ENCODE data around the gene TMEM170A.
"Not testable (repeated sequence)": the region's sequence is repeated elsewhere in the genome, so short reads cannot be mapped to it uniquely, and the experiment has no call there.

Gene TMEM170A

GRCh38 chr16:75458439-75458838, 6.0 kb downstream of the TMEM170A start:
- in situ Hi-C loops (cut with MboI; ENCODE audit: low pct_unique_long_range_greater_than_20kb, low sequenced_read_pairs): no loop called here

GRCh38 chr16:75458029-75458428, 6.5 kb downstream of the TMEM170A start:
- in situ Hi-C loops (cut with MboI; ENCODE audit: low pct_unique_long_range_greater_than_20kb, low sequenced_read_pairs): no loop called here
- DNase-seq: no peak

More at GRCh38 chr16:75458439-75458838, 6.0 kb downstream of the TMEM170A start:
- no peak for DNase-seq

GRCh38 chr16:75457485-75458021, 6.9 kb downstream of the TMEM170A start:
- no peak for DNase-seq
- in situ Hi-C loops (cut with MboI; ENCODE audit: low pct_unique_long_range_greater_than_20kb, low sequenced_read_pairs): no loop called here

DNA sequence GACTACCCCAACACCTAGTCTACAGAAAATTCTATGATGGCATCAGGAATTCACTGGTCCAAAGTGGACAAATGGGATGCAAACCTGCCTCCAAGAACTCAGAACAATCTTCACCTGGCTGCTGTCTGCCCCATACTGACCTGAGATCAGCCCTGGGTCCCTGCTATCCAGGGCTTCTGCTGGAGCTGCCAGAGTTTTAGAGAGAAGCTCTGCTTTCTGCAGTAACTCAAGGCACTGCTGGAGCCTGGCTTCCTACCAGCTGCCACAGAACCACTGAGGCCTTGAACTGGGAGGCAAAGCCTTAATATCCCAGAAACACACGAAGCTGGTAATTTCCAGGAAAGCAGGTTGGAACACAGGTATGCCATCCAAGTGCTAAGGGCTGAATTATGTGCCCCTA, 7.5 kb downstream of the TMEM170A start:
- in situ Hi-C loops (cut with MboI; ENCODE audit: low pct_unique_long_range_greater_than_20kb, low sequenced_read_pairs): no loop called here
- no peak for DNase-seq

GRCh38 chr16:75456486-75456885, 8.0 kb downstream of the TMEM170A start:
- in situ Hi-C loops (cut with MboI; ENCODE audit: low pct_unique_long_range_greater_than_20kb, low sequenced_read_pairs); DNase-seq: not testable (repeated sequence)

- in situ Hi-C loops (cut with MboI; ENCODE audit: low pct_unique_long_range_greater_than_20kb, low sequenced_read_pairs): no loop called here
- DNase-seq: no peak
These were observed 8.8 kb downstream of the TMEM170A start for GRCh38 chr16:75455677-75456076.

GRCh38 chr16:75452464-75453190, 11.9 kb downstream of the TMEM170A start:
- no peak for DNase-seq
- in situ Hi-C loops (cut with MboI; ENCODE audit: low pct_unique_long_range_greater_than_20kb, low sequenced_read_pairs): no loop called here

DNA sequence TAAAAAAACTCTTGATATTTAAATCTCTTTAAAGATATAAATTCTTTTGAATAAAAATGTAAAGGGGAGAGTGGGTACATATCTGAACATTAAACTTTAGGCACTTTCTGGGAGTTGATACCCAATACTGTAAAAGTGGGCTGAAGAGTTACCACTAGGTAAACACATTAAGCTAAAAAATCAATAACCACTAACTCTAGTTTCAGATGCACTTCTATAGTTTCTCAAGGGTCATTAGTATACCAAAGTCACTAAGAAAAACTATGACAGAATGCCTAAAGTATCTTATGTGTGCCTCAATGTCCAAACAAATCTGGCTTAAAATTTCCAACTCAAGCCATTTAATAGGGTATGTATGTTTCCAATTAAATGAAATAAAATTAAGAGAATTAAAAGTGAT, 18.1 kb downstream of the TMEM170A start:
- DNase-seq: no peak
- in situ Hi-C loops (cut with MboI; ENCODE audit: low pct_unique_long_range_greater_than_20kb, low sequenced_read_pairs): no loop called here

GRCh38 chr16:75445298-75445697, 19.2 kb downstream of the TMEM170A start:
- DNase-seq: no peak
- in situ Hi-C loops (cut with MboI; ENCODE audit: low pct_unique_long_range_greater_than_20kb, low sequenced_read_pairs): no loop called here

DNA sequence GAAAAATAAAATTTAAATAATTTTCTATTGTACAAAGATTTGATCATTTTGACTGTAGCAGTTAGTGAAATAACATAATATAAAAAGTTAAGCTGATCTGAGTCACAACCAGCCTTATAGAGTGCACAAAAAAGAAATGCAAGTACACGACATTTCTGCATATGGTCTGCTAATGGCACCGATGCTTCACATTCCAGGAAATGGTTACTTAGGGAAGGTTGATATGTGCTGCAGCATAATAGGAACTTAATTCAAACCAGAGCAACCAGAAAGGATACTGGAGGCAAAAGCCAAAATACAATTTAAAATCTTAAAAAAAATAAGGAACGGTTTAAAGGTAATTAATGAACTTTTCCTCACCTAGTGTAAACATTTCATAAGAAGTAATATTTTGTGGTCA, 21.2 kb downstream of the TMEM170A start:
- DNase-seq: no peak
- in situ Hi-C loops (cut with MboI; ENCODE audit: low pct_unique_long_range_greater_than_20kb, low sequenced_read_pairs): no loop called here

- in situ Hi-C loops (cut with MboI; ENCODE audit: low pct_unique_long_range_greater_than_20kb, low sequenced_read_pairs): no loop called here
- no peak for DNase-seq
These were observed 30.6 kb downstream of the TMEM170A start for GRCh38 chr16:75433732-75434413.

DNA sequence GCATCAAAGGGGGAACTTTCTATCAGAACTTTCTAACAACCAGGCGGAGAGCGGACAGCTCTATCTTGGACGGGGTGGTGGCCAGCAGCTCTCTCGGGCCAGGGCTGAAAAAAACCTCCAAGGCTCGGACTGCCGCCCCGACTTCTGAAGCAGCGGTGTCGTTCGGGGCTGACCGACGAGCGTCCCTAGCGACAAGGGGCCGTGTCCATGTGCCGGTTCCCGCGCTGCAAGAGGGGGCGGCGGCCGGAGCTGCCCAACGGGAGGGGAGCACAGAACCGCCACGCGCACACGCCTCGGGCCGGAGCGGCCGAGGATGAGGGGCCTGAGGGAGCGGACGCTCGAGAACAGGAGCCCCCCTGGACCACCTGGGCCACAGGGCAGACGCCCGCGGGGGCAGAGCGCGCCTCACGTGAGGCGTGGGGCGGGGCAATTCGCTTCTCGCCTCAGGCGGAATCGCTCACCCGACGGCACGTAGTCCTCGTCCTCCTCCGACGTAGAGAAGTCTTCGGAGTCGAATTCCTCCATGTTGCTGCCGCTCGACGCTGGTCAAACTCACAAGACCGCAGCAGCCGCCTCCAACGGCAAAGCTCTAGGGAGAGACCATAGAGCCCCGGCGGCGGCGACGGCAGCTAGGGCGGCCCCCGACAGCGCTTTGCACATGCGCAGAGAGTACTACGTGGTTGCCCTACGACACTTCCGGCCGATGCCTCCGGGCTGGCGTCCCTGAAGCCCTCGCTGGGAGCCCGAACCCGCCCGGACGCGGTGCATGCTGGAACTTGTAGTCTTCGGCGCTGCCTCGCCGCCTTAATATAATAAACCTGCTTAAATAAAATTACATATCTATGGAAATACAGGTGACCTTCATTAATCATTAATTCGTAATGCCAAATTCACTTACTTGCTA, 31.4 kb downstream of the TMEM170A start, which contains the start of gene CFDP1:
CFDP1 (minus strand) TSS at position 676 of the 904 bp plus-strand sequence; CDS start at position 525, 151 bp downstream.
- DNase-seq: peak; percentile 92
- in situ Hi-C loops (cut with MboI; ENCODE audit: low pct_unique_long_range_greater_than_20kb, low sequenced_read_pairs): no loop called here

DNA sequence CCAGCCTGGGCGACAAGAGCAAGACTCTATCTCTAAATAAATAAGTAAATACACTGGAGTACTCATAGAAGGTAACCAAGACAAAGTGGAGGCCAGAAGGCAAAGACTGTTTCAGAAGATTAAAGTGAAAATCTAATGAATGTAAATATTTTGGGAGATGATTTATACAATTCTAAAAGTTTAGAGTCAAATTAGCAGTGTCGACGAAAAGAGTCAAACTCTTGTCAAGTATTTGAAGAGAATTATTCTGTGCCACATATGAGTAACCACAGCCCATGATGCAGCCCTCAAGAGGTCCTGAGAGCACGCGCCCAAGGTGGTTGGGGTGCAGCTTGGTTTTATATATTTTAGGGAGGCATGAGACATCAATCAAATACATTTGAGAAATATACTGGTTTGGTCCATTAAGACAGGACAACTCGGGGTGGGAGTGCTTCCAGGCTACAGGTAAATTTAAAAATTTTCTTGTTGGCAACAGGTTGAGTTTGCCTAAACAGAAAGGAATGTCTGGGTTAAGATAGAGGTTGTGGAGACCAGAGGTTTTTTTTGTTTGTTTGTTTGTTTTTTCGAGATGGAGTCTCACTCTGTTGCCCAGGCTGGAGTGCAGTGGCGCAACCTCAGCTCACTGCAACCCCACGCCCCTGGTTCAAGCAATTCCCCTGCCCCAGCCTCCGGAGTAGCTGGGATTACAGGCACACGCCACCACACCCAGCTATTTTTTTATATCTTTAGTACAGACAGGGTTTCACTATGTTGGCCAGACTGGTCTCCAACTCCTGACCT, 34.7 kb downstream of the TMEM170A start:
- in situ Hi-C loops (cut with MboI; ENCODE audit: low pct_unique_long_range_greater_than_20kb, low sequenced_read_pairs): no loop called here
- DNase-seq: no peak

GRCh38 chr16:75426524-75426923, 38.0 kb downstream of the TMEM170A start:
- DNase-seq; in situ Hi-C loops (cut with MboI; ENCODE audit: low pct_unique_long_range_greater_than_20kb, low sequenced_read_pairs): not testable (repeated sequence)

- in situ Hi-C loops (cut with MboI; ENCODE audit: low pct_unique_long_range_greater_than_20kb, low sequenced_read_pairs); DNase-seq: not testable (repeated sequence)
These were observed 40.3 kb downstream of the TMEM170A start for GRCh38 chr16:75424105-75424762.

GRCh38 chr16:75423723-75424104, 40.8 kb downstream of the TMEM170A start:
- in situ Hi-C loops (cut with MboI; ENCODE audit: low pct_unique_long_range_greater_than_20kb, low sequenced_read_pairs): no loop called here
- DNase-seq: no peak

- in situ Hi-C loops (cut with MboI; ENCODE audit: low pct_unique_long_range_greater_than_20kb, low sequenced_read_pairs): no loop called here
- DNase-seq: no peak
These were observed 42.7 kb downstream of the TMEM170A start for GRCh38 chr16:75421820-75422126.
